ENCODE results near the gene PIEZO1.

DNA sequence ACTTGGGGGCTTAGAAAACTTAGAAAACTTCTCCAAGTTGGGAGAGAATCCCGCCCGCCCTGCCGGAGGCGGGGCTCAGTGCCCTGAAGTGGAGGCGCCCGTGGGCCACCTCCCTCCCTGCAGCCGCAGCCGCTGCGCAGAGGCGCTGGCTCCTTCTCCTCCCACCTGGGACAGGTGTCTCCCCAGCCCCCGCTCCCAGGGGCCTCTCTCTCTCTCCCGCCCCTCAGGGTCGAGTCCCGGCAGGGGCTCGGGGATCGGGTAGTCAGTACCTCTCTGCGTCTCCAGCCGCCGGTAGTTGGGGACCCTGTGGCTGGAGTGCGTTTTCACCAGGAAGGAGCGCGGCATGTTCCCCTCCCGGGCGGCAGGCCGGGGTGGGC lies 99.0 kb downstream of the PIEZO1 start:
- TF ChIP-seq POLR2A (IDR thresholded peaks at IDR 0.05; ENCODE audit: borderline replicate concordance, extremely low read depth, insufficient read depth, insufficient read length): no peak
- no peak for TF ChIP-seq CBX3 (IDR thresholded peaks at IDR 0.05; ENCODE audit: low read depth)
- TF ChIP-seq, protein P1, sequence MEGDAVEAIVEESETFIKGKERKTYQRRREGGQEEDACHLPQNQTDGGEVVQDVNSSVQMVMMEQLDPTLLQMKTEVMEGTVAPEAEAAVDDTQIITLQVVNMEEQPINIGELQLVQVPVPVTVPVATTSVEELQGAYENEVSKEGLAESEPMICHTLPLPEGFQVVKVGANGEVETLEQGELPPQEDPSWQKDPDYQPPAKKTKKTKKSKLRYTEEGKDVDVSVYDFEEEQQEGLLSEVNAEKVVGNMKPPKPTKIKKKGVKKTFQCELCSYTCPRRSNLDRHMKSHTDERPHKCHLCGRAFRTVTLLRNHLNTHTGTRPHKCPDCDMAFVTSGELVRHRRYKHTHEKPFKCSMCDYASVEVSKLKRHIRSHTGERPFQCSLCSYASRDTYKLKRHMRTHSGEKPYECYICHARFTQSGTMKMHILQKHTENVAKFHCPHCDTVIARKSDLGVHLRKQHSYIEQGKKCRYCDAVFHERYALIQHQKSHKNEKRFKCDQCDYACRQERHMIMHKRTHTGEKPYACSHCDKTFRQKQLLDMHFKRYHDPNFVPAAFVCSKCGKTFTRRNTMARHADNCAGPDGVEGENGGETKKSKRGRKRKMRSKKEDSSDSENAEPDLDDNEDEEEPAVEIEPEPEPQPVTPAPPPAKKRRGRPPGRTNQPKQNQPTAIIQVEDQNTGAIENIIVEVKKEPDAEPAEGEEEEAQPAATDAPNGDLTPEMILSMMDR (IDR thresholded peaks at IDR 0.05 in 2 of 3, conservative IDR thresholded peaks at IDR 0.05 in 1 of 3; ENCODE audit: borderline replicate concordance in 1 of 3, insufficient read depth in 1 of 3, low read depth in 2 of 3, low read length in 2 of 3): no peak

Data from HCT116 (cell line).